Muscle of leg (tissue), 11 donors: ENCODE data around the gene TAX1BP1. TPM values are rescaled to one million over a fixed set of nuclear protein-coding genes. Genes with fewer than 3 reads are reported as not detected.
A peak's percentile ranks its signal among the peaks of the same experiment; 100 is the strongest.
"Not testable (repeated sequence)": the region's sequence is repeated elsewhere in the genome, so short reads cannot be mapped to it uniquely, and the experiment has no call there.

Source experiments
- DNase-seq: peaks from one replicate; pipeline ENCODE4 v3.0.0; 2013
- H3K27ac ChIP-seq: one replicate; pipeline ENCODE4 v1.5.1; 2013; ENCODE audit warnings: mild to moderate bottlenecking, low read length, control low read depth
- H3K27me3 ChIP-seq: one replicate; pipeline ENCODE4 v1.6.1; 2013; ENCODE audit warnings: low read length; ENCODE audit not compliant: control insufficient read depth, insufficient read depth
- H3K36me3 ChIP-seq: one replicate; pipeline ENCODE4 v1.6.1; 2013; ENCODE audit warnings: low read length; ENCODE audit not compliant: control insufficient read depth, insufficient read depth
- H3K4me1 ChIP-seq: one replicate; pipeline ENCODE4 v1.6.1; 2013; ENCODE audit warnings: low read length; ENCODE audit not compliant: control insufficient read depth, insufficient read depth
- H3K4me3 ChIP-seq: one replicate; pipeline ENCODE4 v1.5.1; 2013; ENCODE audit warnings: low read length, control low read depth
- H3K9me3 ChIP-seq: replicated peaks from 2 replicates; pipeline ENCODE4 v1.6.1; 2013; ENCODE audit warnings: low read depth, low read length; ENCODE audit not compliant: control insufficient read depth
- WGBS: methylation state at CpG from one replicate; pipeline ENCODE4 v1.1.5; 2013; ENCODE audit warnings: missing lambda C conversion rate; ENCODE audit not compliant: insufficient coverage; 5-methylcytosine and 5-hydroxymethylcytosine counted together
- polyA plus RNA-seq, 8 donors: library from polyadenylated mRNA; unstranded; fragments of 120-200 nt; gene quantifications; one replicate each; pipeline versions ENCODE4 v1.2.1 to v1.2.3, GENCODE V29; 2013; ENCODE audit warnings: inconsistent platforms in 1 of 8, low replicate concordance in 1 of 8; ENCODE audit not compliant: insufficient read length in 8 of 8, insufficient read depth in 1 of 8
- total RNA-seq: library from RNA; stranded (reverse); fragments of 120-200 nt; gene quantifications from one replicate; pipeline ENCODE4 v1.2.4, GENCODE V29; 2013

TAX1BP1 gene
- total and polyA plus RNA-seq, 9 donors = 43.6 to 62.4 (median 55.2) TPM

DNA sequence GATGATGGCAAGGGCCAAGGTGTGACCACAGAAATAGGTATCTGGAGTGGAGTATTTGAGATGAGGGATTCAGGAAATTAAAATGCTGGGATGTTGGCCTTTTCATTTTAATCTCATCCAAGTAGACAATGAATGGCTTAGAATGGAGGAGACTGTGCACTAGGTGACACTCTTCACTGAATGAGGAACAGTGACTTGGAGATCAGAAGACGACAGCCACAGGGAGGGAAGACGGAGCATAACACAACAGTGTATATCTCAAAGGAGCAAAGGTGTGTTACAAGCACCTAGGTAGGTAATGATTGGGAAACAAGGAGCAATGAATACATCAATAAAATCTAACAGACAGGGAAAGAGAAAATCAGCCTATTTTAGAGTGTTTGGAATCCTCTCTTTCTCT, 4.1 kb upstream of the TAX1BP1 start:
- Histone ChIP-seq H3K9me3 (no peaks in the 10 kb centered on the region), H3K4me1 (peaks cover 2% of the 10 kb centered on the region), H3K27me3 (no peaks in the 10 kb centered on the region), H3K27ac (no peak overlapping the region), H3K36me3 (no peaks in the 10 kb centered on the region), H3K4me3 (no peak overlapping the region)
- DNase-seq = no peak
- WGBS = no CpG with 5 or more reads among the region's 2 CpGs

DNA sequence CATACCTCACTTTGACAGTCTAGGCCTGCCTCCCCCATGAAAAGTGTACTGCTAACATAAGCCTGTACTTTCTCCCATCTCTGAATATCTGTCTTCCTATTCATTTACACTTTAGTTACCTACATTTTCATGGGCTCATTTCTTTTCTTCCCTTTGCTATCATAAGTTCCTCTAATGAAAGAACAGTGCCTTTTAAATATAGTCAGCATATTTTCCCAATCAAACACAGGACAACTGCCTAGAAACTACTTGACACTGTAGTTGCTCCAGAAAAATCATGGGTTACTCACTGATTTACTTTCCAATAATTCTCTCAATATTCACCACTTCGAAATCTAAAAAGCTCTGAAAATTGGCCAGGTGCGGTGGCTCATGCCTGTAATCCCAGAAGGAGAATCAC, 2.8 kb upstream of the TAX1BP1 start:
- WGBS = 88% methylated on average over 2 of the region's 2 CpGs
- H3K27me3 ChIP-seq = no peaks in the 10 kb centered on the region
- no peaks in the 10 kb centered on the region for H3K9me3 ChIP-seq
- H3K4me3 ChIP-seq = no peak overlapping the region
- H3K4me1 ChIP-seq = peaks cover 4% of the 10 kb centered on the region
- no peak overlapping the region for H3K27ac ChIP-seq
- no peaks in the 10 kb centered on the region for H3K36me3 ChIP-seq
- DNase-seq = no peak

DNA sequence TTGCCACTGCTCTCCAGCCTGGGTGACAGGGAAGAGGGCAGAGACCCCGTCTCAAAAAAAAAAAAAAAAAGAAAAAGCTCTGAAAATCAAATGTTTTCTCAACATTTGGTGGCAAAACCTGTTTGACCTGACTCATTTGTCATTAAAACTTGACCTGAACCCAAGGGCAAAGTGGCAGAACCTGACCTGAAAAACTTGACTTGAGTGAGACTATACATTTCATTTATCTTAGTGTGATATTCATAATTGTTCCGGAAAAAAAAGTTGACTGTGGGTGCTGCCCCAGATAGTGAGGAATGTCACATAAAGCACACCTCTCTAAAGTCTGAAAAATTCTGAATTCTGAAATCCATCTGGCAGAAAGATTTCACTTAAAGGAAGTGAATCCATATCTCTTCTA, 2.3 kb upstream of the TAX1BP1 start:
- no peak overlapping the region for H3K27ac ChIP-seq
- H3K4me1 ChIP-seq = peaks cover 4% of the 10 kb centered on the region
- H3K36me3 ChIP-seq = no peaks in the 10 kb centered on the region
- no peaks in the 10 kb centered on the region for H3K27me3 ChIP-seq
- 57% methylated on average over 1 of the region's 2 CpGs for WGBS
- no peak overlapping the region for H3K4me3 ChIP-seq
- no peak for DNase-seq
- H3K9me3 ChIP-seq = no peaks in the 10 kb centered on the region

DNA sequence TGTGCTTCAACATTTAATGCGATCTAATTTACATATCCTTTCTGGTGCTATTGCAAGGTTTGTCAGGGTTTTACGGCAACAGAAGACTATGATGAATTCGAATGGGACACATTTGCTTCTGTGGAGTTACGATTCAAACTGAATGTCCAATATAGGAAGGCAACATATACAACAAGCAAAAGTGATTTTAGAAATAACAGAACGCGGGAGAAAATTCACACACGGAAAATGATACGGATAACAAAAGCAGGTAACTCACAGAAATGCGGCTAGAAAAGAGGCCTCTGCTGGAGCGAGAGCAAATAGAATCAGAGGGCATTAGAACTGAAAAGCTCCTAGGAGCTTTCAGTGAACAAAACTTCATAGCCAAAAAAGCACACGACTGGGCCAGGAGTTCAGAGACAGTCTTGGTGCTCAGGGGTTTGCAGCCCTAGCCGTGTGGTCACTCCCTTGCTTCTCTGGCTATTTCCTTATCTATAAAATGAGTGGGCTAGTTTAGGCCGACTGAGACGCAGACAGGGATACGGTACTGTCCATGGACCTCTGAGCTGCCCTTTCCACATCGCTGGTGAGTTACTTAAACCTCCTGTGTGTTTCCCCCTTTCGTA, 557 bp upstream of the TAX1BP1 start:
- WGBS = 4% methylated on average over 10 of the region's 17 CpGs
- H3K27me3 ChIP-seq = no peaks in the 10 kb centered on the region
- H3K36me3 ChIP-seq = no peaks in the 10 kb centered on the region
- peak overlapping the region; percentile 93 for H3K4me3 ChIP-seq
- peaks cover 4% of the 10 kb centered on the region for H3K4me1 ChIP-seq
- peak overlapping the region; percentile 98 for H3K27ac ChIP-seq
- H3K9me3 ChIP-seq = no peaks in the 10 kb centered on the region
- no peak for DNase-seq

DNA sequence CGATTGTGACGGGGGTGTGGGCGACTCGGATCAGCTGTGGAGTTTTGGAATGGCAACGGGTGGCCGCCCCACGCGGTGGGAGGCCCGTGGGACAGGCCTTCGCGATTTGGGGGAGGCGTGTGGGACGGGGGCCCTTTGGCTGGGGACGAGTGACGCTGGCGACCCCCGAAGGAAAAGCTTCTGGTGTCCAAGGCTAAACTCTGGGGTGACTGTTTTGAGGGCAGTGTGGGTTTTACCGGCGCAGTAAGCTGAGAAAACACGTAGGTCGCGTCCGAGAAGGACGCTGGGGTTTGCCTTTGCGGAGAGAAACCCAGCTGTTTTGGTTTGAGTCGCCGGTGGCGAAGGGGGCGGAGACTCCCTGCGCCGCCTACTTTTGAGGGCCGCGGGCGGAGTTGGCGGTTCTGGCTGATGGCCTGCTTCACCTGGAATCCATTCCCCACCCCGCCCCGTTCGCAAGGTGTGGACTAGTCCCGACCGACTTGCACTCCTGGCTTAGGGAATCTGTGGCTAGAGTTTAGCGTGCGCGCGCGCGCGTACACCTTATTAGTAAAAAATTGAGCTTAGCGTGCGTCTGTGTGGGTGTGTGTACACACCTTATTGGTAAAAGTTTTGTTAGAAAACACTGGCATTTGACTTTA, 606 bp downstream of the TAX1BP1 start:
- peaks cover 4% of the 10 kb centered on the region for H3K4me1 ChIP-seq

DNA sequence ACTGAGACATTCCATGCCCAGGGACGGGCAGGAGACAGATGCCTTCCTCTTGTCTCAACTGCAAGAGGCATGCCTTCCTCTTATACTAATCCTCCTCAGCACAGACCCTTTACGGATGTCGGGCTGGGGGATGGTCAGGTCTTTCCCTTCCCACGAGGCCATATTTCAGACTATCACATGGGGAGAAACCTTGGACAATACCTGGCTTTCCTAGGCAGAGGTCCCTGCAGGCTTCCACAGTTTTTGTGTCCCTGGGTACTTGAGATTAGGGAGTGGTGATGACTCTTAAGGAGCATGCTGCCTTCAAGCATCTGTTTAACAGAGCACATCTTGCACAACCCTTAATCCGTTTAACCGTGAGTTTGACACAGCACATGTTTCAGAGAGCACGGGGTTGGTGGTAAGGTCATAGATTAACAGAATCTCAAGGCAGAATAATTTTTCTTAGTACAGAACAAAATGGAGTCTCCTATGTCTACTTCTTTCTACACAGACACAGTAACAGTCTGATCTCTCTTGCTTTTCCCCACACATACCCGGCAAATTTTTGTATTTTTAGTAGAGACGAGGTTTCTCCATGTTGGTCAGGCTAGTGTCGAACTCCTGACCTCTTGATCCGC, 2.2 kb downstream of the TAX1BP1 start:
- H3K27ac ChIP-seq, H3K9me3 ChIP-seq, H3K4me1 ChIP-seq, DNase-seq, H3K4me3 ChIP-seq, H3K36me3 ChIP-seq, H3K27me3 ChIP-seq: not testable (repeated sequence)
- 93% methylated on average over 2 of the region's 11 CpGs for WGBS

More for the DNA sequence above, 606 bp downstream of the TAX1BP1 start:
- no peaks in the 10 kb centered on the region for H3K27me3 ChIP-seq
- H3K27ac ChIP-seq = peak overlapping the region; percentile 98
- under 1% methylated on average over 35 of the region's 49 CpGs for WGBS
- peak; percentile 87 for DNase-seq
- H3K9me3 ChIP-seq = no peaks in the 10 kb centered on the region
- H3K4me3 ChIP-seq = peak overlapping the region; percentile 93
- no peaks in the 10 kb centered on the region for H3K36me3 ChIP-seq

DNA sequence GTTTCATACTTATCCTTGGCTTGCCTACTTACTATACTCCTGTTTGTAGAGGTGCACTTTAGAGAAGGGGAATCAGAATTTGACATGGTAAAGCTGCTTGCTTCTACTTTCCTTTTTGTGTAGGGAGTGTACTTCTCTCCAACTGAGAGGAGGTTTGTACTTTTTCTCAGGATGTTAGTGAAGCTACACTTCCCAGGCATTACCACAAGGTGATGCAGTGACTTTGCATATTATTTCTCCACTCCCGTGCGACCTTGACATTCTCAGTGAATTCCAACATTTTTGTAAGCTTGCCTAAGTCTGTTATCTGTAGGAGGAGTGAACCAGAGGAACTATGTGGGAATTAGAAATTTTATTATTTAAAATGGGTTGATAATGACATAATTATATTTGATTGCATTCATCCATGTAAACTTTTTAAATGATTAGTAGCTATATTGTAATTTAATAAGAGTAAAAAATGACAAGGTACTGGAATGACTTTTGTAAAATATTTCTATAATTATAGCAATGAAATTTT, 5.2 kb downstream of the TAX1BP1 start:
- DNase-seq = peak; percentile 62
- no CpG with 5 or more reads among the region's 2 CpGs for WGBS
- no peak overlapping the region for H3K27ac ChIP-seq
- H3K36me3 ChIP-seq = peaks cover 6% of the 10 kb centered on the region
- H3K27me3 ChIP-seq = no peaks in the 10 kb centered on the region
- H3K4me3 ChIP-seq = no peak overlapping the region
- no peaks in the 10 kb centered on the region for H3K9me3 ChIP-seq
- peaks cover 2% of the 10 kb centered on the region for H3K4me1 ChIP-seq

DNA sequence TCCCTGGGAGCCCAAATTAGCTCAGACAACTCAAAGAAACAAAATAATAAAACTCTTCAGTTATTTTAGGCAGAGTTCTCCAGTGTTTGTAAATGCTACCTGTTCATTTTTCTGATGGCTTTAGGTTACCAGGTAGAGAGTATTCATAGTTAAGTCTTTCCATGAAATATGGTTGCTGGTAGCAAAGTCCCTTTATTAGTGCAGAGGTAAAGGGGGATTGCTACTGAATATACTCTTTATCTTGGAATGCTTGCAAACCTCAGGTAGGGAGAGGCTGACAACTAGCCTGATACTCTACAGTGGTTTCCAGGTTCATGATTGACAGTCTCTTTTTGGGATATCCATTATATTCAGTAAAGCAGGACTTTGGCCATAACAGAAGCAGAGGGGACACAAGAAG, 6.5 kb downstream of the TAX1BP1 start:
- no peak for DNase-seq
- Histone ChIP-seq H3K27me3 (no peaks in the 10 kb centered on the region), H3K4me3 (no peak overlapping the region), H3K36me3 (peaks cover 8% of the 10 kb centered on the region), H3K4me1 (peaks cover under 1% of the 10 kb centered on the region), H3K9me3 (no peaks in the 10 kb centered on the region), H3K27ac (no peak overlapping the region)

DNA sequence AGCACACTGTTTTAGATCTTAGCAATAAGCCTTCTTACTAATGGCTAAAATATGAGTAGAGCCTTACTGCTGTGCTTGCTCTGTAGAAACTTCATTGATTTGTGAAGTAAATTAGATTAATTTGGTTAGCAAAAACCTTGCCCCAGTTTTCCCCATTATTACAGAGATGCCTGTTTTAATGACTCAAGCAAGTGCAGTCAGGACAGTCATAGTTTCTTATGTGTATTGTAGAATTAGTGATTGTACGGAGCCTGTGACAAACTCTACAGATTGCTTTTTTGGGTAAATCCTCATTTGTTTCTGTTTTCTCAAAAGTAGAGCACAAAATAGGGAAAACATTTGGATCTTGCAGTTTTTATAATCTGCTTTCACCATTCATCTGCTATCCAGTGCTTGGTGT, 7.0 kb downstream of the TAX1BP1 start:
- Histone ChIP-seq H3K4me3 (no peak overlapping the region), H3K9me3 (no peaks in the 10 kb centered on the region), H3K27me3 (no peaks in the 10 kb centered on the region), H3K36me3 (peaks cover 9% of the 10 kb centered on the region), H3K4me1 (no peaks in the 10 kb centered on the region), H3K27ac (no peak overlapping the region)
- no peak for DNase-seq
- no CpG with 5 or more reads among the region's 1 CpG for WGBS

DNA sequence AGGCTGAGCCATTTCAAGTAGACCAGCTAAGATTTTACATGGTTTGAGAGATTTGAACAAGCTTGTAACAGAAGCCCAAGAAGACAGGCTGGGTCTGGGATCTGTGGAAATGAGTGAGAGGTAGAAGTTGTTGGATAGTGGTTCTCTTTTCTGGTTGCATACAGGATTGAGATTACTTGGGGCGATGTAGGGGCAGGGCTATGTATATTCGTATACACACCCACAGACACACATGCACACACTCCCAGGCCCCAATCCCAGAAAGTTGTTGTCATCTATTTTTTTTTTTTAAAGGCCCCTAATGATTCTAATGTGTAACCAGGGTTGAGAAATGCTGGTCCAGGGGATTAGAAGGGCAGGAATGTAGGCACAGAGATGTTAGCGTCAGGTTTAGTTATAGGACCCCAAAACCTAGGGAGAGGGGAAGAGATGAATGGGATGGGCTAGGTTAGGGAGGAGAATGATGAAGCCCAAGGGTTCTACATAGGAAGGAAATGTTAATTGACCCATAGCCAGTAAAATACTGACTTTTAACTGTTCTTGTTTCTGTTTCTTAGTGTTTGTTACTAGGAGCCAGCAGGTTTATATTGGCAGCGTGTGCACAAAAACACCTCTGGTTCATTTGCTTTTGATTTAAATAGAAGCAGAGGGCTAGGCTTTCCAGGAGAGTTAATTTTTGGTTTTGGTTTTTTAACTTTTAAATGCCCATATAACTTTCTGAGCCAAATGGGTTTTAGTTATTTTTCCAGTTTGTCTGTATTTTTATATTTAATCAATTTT, 7.8 kb downstream of the TAX1BP1 start:
- Histone ChIP-seq H3K36me3 (peaks cover 9% of the 10 kb centered on the region), H3K4me3 (no peak overlapping the region), H3K4me1 (no peaks in the 10 kb centered on the region), H3K9me3 (no peaks in the 10 kb centered on the region), H3K27ac (no peak overlapping the region), H3K27me3 (no peaks in the 10 kb centered on the region)
- WGBS = 58% methylated on average over 1 of the region's 4 CpGs
- DNase-seq = no peak
